AG04449 (cell line): Measurements from ENCODE around the gene EHD2.
"Not testable (repeated sequence)": the region's sequence is repeated elsewhere in the genome, so short reads cannot be mapped to it uniquely, and the experiment has no call there.

Experiments used
- CTCF ChIA-PET: fragments of 350-600 bp; formaldehyde crosslinking; extraction: SDS; loops from one replicate; lab custom pipeline; 2021; ENCODE audit warnings: antibody characterized with exemption; lab: Yijun Ruan, JAX
- POLR2A ChIA-PET: fragments of 400-600, 350-600 bp; formaldehyde crosslinking; extraction: SDS; loops from one replicate; lab custom pipeline; 2020; ENCODE audit warnings: antibody characterized with exemption, inconsistent platforms; lab: Yijun Ruan, JAX
- DNase-seq: peaks from one replicate; pipeline ENCODE4 v3.0.0-alpha.2; 2010; ENCODE audit warnings: low read depth, low spot score
- H3K4me3 ChIP-seq: 2 replicates; pipeline ENCODE4 v1.5.1; 2011; ENCODE audit warnings: low read depth, mild to moderate bottlenecking, control low read depth, low read length
- CTCF ChIP-seq: IDR thresholded peaks from one replicate; pipeline ENCODE4 v1.5.1; 2011; ENCODE audit warnings: mild to moderate bottlenecking, moderate library complexity, low read length, control low read depth, inconsistent platforms; ENCODE audit not compliant: insufficient read depth; ENCODE audit errors: missing control alignments

Gene EHD2

GRCh38 chr19:47740866-47741519 lies 27.8 kb downstream of the EHD2 start:
- no peak for TF ChIP-seq CTCF
- CTCF ChIA-PET: interaction anchor here (3.9 kb wide), 1 partner anchor 28 kb away, joined by 49 read pairs; the partner anchor contains the start of gene EHD2
- no peak overlapping the region for H3K4me3 ChIP-seq
- no peak for DNase-seq
- POLR2A ChIA-PET: interaction anchor here (0.5 to 4.4 kb wide), 3 partner anchors 18 to 25 kb away, joined by 3 to 32 read pairs (median 16); no protein-coding TSS in a partner anchor

GRCh38 chr19:47741544-47742140 lies 28.4 kb downstream of the EHD2 start:
- DNase-seq: no peak
- TF ChIP-seq CTCF: no peak
- H3K4me3 ChIP-seq: no peak overlapping the region
- POLR2A ChIA-PET: interaction anchor here (2.4 to 4.4 kb wide), 2 partner anchors 19 to 22 kb away, joined by 16 to 32 read pairs; no protein-coding TSS in a partner anchor
- CTCF ChIA-PET: interaction anchor here (3.9 kb wide), 1 partner anchor 28 kb away, joined by 49 read pairs; the partner anchor contains the start of gene EHD2

GRCh38 chr19:47742634-47743033 lies 29.4 kb downstream of the EHD2 start:
- peak overlapping the region; percentile 29 for H3K4me3 ChIP-seq
- POLR2A ChIA-PET: interaction anchor here (0.6 to 4.0 kb wide), 8 partner anchors 13 to 30 kb away, joined by 3 to 75 read pairs (median 4); partner anchors contain the start of gene EHD2
- TF ChIP-seq CTCF: no peak
- CTCF ChIA-PET: interaction anchor here (0.7 to 7.1 kb wide), 6 partner anchors 7 to 31 kb away, joined by 3 to 211 read pairs (median 17); partner anchors contain the start of gene EHD2
- DNase-seq: no peak

- POLR2A ChIA-PET: interaction anchor here (1.8 to 4.0 kb wide), 4 partner anchors 22 to 32 kb away, joined by 7 to 75 read pairs (median 36); partner anchors contain the start of gene EHD2
- peak; percentile 85 for DNase-seq
- CTCF ChIA-PET: interaction anchor here (1.1 to 7.1 kb wide), 7 partner anchors 12 to 309 kb away, joined by 5 to 211 read pairs (median 14); partner anchors contain the start of gene EHD2
- TF ChIP-seq CTCF: no peak
- peak within 1 kb of the TSS; percentile 78 for H3K4me3 ChIP-seq
These were observed 32.0 kb downstream of the EHD2 start, which contains the start of gene NOP53 for GRCh38 chr19:47745010-47745901. Gene NOP53 (plus strand): TSS chr19:47745546. CDS start chr19:47745560, 14 bp downstream.

GRCh38 chr19:47746129-47746528 lies 32.9 kb downstream of the EHD2 start:
- peak overlapping the region; percentile 78 for H3K4me3 ChIP-seq
- POLR2A ChIA-PET: interaction anchor here (1.8 to 4.0 kb wide), 4 partner anchors 23 to 33 kb away, joined by 7 to 75 read pairs (median 36); partner anchors contain the start of gene EHD2
- CTCF ChIA-PET: interaction anchor here (1.1 to 7.1 kb wide), 3 partner anchors 19 to 310 kb away, joined by 5 to 211 read pairs (median 6); partner anchors contain the start of gene EHD2
- not testable (repeated sequence) for DNase-seq

- POLR2A ChIA-PET: no interaction called here
- no peak overlapping the region for H3K4me3 ChIP-seq
These were observed 36.1 kb downstream of the EHD2 start for GRCh38 chr19:47749326-47749725.

More at GRCh38 chr19:47749326-47749725, 36.1 kb downstream of the EHD2 start:
- TF ChIP-seq CTCF: no peak
- no peak for DNase-seq
- CTCF ChIA-PET: interaction anchor here (3.7 to 7.1 kb wide), 2 partner anchors 17 to 38 kb away, joined by 15 to 211 read pairs; partner anchors contain the start of gene EHD2
